Activated CD4-positive, alpha-beta T cell treated with anti-CD3 and anti-CD28 coated beads for 4 hours (primary cell): ENCODE results near the gene RFXANK.
"Not testable (repeated sequence)": the region's sequence is repeated elsewhere in the genome, so short reads cannot be mapped to it uniquely, and the experiment has no call there.

Experiments used
- DNase-seq, 2 donors: peaks; one replicate each; pipeline ENCODE4 v3.0.0-alpha.2; 2020

The RFXANK gene

DNA sequence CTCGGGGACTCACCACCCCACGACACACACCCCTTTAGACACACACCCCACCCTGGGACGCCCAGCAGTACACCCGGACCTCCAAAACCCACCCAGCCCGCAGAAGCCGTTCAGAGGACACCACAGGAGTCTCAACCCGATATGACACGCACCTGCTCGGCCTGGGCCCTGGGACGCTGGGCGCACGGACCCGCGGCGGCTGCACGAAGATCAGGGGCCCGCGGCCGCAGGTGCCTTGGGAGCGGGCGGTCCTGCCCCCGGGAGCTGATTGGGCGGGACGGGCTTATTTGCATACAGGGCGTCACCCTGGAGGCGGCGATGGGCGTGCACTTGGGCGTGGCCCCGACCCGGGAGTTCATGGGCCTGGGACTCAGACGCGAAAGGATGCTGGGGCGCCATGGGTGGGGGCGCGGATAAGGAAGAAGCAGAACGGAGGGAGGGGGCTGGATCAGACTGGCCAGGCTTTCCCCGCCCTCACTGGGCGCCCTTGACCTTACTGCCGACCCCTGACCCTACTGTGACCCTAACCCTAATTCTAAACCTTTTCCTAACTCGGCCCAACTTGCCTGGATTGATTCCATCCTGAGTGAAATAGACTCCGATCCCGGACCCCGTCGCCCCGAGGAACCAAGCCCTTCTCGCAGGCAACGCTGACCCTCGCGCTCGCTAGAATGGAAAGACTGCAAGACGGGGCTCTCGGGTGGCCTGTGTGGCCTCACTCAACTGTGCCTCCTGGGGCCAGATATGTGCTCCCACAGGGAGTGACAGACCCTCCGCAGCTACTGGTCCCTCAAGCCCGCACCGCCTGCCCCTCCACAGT, 21.8 kb upstream of the RFXANK start, which contains the start of gene MEF2B:
Gene MEF2B, minus strand, starts transcription at position 211 of the 820 bp plus-strand sequence. CDS start 19,528 bp downstream, outside the sequence.
- DNase-seq: peak; percentile 69 to 70

DNA sequence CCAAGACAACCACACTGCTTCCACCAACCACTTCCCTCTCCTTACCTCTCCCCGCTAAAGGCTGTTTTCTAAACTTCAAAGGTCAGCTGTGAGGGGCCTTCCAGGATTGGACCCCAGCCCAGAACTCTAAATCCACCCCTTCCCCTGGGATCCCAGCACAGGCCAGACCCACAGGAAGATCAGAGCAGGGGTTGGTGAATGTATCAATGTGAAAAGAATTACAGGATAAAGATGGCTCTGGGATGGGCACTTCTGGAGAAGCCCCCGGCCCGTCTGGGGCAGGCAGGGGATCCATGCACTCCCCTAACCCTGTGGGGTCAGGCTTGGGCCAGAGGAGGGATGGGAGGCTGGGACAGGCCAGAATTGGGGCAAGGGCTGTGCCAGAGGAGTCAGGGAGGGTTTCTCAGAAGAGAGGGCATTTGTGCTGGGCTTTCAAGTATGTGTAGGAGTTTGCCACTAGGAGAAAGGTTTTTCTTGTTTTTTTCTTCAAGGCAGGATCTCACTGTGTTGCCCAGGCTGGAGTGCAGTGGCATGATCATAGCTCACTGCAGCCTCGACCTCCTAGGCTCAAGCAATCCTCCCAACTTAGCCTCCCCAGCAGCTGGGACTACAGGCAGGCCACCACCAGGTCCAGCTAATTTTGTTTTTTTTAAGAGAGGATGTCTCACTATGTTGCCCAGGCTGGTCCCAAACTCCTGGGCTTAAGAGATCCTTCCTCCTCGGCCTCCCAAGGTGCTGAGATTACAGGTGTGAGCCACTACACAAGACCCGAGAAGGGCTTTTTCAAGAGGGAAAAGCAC, 21.0 kb upstream of the RFXANK start:
- no peak for DNase-seq

DNA sequence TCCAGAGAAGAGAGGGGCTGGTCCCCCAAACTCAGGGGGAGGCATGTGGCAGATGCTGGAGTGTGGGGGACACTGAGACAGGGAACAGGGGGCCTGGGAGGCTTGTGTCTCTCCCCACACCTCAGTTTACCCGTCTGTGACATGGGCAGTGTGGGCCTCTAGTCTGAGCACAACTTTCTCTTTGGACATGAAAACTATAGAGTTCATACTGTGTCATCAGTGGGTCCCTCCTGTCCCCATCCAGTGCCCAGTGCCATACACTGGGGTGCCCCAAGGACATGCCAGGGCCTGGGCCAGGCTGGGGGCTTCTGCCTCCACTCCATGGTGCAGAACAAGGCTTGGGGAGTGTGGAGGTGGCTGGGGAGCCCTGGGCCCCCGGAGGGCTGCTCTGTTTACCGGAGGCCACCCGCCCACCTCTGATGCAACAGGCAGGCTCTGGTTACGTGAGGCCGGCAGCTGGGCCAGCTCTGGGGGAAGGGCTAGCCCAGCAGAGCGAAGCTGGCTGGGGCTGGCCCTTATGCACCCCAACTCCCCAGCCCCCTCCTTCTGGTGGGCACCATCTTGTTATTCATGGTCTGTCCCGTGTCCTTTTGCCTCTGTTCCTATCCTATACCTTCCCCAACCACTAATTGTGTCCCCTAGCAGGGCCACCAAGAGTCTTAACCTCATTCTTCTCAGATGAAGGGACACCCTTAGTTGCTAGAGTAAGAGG, 20.1 kb upstream of the RFXANK start:
- DNase-seq: no peak

DNA sequence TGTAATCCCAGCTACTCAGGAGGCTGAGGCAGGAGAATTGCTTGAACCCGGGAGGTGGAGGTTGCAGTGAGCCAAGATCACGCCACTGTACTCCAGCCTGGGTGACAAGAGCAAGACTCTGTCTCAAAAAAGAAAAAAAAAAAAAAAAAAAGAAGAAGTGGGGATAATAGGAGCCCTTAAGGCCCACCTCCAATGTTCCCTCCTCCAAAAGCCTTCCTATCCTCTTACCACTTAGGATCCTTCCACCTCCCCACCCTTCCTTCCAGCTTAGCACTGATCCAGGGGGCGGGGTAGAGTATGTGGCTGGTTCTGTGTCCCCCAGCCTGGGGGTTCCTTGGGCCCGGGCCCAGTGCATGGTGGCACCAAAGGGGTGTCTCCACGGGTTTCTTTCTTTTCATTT, 18.8 kb upstream of the RFXANK start:
- not testable (repeated sequence) for DNase-seq

DNA sequence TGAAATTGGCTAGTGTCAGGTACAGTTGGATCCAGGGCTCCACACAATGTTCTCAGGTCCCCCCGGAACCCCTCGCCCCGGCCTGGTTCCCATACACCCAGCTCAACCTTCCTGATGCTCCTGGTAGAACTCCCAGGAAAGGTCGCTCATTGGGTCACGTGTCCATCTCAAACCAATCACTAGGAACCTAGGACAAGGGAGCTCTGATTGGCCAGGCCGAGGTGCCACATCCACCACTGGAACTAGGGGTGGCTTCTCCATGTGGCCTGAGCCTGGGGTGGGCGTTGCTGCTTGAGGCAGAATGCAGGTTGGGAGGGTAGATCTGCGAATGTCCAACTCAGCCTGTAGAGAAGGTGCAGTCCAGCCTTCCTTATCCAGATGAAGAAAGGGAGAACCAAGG, 15.1 kb upstream of the RFXANK start:
- DNase-seq: no peak

DNA sequence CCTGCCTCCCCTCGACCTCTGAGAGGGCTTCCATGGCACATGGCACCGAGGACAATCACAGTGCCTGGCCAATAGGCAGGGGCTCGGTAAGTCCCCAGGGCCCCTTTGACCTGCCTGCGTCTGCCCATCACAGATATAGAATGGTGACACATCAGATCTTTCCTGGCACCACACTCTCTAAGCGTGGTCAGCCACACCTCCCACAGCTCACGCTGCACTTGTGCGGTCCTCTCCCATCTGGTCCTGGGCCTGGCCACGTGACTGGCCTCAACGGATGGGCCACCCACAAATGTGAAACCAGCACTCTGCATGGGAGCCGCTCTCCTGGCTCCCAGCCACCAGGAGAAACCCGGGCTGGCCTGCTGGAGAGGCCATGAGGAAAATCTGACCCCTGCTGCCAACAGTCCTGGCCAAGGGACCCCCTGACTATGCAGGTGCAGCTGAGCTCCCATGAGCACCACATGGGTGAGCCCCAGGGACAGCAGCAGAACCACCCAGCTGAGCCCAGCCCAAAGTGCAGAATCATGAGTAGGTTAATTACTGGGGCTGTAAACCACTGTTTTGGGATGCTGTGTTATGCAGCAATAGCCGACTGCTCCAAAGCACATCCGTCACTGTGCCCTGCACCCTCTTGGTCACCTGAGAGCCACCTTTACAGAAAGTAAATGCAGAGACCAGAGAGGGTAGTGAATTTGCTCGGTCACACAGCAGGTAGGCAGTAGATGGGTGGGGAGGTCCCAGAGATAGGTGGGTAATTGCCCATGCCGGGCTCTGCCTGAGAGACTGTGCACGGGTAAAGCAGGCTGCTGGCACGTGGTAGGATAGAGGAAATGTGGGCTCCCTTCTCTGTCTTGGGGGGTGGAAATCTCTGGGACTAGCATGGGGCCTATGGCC, 12.3 kb upstream of the RFXANK start:
- no peak for DNase-seq

DNA sequence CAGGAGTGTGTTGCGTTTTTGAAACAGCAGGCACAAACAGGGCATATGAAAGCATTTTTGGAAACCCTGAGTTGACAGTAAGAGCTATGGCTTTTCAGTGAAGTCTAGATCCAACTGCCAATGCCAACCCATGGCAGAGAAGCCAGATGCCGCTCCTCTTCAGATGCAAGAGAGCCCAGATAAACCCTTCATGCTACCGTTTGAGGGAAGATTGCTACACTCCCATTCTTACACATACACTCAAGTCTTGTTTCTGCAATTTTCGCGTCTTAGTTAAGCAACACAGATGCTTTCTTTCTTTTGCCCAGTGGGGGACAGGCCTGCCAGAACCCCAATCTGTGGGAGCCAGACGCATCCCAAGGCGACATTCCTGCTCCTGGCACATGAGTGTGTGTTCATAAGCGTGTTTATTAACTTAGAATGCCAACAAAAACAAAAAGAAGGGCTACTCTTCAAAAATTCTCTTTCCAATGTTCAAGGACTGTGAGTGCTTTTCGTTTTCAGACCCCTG, 10.5 kb upstream of the RFXANK start:
- DNase-seq: no peak

DNA sequence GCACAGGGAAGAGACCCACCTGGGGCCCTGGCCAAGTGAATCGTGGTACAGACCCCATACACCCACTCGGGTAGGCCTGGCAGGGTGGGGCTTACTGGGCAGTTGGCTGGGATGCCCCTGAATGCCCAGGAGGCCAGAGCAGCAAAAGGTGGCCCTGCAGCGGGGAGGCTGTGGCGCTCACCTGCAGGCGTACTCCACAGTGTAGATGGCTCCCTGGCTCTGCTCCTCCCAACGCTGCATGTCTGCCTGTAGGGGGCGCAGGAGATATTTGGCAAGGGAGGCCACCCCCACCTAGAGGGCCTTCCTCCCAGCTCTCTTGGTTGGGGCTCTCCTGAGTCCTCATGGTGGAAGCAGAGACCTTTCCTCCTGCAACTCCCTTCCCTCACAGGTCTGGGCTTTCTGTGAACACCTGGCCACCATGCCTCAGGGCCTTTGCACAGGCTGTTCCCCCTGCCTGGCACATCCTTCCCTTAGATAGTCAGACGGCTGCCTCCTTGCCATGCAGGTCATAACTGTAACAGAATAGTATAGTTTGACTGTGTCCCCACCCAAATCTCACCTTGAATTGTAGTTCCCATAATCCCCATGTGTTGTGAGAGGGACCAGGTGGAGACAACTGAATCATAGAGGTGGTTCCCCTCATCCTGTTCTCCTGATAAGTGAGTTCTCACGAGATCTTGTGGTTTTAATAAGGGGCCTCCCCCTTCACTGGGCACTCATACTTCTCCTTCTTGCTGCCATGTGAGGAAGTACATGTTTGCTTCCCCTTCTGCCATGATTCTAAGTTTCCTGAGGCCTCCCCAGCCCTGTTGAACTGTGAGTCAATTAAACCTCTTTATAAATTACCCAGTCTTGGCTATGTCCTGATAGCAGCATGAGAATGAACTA, 6.0 kb upstream of the RFXANK start:
- DNase-seq: peak; percentile 64 to 68

DNA sequence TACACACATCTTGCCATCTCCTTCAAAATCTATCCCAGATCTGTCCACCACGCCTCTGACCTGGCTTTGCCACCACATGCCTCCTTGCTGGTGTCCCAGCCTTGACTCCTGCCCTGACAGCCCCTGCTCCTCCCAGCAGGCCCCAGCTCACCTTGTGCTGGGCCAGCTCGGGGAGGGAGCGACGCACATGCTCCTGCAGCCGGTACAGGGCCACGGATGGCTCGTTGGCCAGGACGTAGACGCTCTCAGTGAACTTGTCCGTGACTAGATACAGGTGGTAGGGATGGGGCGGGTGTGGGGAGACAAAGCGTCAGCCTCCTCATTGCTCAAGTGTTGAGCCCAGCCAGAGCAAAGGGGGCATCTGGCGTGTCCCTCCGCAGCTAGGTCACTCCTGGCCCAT, 5.3 kb upstream of the RFXANK start:
- DNase-seq: no peak

DNA sequence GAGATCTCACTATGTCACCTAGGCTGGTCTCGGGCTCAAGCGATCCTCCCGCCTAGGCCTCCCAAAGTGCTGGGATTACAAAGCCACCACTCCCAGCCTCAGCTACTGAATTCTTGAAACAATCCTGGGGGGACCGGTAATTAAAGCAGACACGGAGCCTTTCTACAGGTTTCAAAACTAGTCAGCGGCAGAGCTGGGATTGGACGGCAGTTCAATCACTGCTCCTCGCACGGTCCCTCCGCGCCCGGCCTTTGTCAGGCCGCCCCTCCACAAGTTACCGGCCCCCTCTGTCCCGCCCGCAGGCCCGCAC, 335 bp upstream of the RFXANK start:
- no peak for DNase-seq

DNA sequence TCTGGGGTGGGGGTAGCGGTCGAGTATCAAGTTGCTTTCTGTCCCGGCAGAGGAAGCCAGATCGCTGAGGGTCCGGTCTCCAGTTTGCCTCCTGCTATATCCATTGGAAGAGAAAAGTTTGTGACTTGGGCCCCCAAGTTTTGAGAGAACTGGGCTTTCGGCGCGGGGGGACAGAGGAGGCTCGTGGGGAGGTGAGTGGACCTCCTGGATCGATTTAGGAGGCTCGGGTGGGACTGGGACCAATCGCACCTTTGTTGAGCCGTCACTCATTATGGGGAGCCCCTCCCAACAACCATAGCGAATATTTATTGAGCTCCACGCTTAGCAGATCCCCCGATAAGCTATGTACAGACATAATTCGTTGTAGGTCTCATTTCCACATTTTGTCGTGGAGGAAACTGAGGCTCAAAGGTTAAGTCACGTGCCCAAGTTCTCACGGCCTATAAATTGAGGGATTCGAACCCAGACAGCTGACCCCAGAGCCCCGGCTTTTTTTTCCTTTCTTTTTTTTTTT, 909 bp downstream of the RFXANK start:
- peak in 1 of 2 donors; percentile 15 for DNase-seq

DNA sequence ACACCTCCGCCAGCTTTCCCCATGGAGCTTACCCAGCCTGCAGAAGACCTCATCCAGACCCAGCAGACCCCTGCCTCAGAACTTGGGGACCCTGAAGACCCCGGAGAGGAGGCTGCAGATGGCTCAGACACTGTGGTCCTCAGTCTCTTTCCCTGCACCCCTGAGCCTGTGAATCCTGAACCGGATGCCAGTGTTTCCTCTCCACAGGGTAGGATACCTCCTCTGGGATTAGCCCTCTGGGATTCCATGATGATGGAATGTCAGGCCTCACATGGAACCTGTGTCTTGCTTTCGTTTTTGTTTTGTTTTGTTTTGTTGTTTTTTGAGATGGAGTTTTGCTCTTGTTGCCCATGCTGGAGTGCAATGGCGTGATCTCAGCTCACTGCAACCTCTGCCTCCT, 1.9 kb downstream of the RFXANK start:
- no peak for DNase-seq

DNA sequence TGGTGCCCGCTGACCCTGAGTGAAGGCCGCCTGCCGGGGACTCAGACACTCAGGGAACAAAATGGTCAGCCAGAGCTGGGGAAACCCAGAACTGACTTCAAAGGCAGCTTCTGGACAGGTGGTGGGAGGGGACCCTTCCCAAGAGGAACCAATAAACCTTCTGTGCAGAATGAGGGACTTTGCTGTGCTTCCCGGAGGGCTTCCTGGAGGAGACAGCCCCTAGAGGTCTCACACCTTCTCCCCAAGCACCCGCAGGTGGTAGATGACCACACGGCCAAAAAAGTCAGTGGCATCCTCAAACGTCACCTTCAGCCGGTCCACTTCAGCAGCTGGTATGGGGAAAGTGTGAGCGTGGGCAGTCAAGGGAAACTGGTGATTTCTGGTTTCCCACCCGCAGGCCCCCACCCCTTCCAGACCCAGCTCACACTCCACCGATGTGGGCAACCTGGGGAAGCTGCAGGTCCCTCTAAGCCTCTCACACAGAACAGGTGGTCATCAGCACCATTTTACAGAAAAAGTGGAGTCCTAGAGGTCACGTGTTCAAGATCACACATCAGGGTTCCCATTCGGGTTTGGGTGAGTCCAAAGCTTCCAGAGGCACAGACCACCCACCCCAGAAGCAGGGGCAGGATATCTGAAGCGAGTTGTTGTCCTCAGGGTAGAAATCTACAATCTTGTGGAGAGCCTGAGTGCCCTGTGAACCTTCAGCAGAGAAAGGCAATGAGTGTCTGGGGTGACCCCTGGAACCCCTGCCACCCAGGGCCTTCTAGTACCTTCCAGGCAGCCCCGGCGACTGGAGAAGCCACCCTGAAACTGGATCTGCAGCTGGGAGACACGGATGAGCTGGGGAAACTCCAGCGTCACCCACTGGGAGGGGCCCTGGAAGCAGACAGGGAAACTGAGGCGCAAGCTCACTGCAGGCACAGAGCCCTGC, 9.9 kb downstream of the RFXANK start:
- DNase-seq: no peak

DNA sequence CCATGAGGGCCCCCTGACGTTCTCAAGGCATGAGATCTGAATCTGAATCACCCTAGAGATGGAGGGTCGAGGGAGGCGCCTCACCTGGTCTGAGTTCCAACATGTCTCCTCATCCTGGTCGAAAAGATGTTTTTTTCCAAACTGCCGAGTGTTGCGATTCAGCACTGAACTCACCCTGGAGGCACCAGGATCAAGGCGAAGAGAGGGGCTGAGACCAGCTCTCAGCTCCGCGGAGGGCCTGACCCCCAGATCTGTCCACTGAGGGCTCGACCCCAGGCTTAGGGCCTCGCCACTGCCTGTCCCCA, 10.6 kb downstream of the RFXANK start:
- DNase-seq: no peak

DNA sequence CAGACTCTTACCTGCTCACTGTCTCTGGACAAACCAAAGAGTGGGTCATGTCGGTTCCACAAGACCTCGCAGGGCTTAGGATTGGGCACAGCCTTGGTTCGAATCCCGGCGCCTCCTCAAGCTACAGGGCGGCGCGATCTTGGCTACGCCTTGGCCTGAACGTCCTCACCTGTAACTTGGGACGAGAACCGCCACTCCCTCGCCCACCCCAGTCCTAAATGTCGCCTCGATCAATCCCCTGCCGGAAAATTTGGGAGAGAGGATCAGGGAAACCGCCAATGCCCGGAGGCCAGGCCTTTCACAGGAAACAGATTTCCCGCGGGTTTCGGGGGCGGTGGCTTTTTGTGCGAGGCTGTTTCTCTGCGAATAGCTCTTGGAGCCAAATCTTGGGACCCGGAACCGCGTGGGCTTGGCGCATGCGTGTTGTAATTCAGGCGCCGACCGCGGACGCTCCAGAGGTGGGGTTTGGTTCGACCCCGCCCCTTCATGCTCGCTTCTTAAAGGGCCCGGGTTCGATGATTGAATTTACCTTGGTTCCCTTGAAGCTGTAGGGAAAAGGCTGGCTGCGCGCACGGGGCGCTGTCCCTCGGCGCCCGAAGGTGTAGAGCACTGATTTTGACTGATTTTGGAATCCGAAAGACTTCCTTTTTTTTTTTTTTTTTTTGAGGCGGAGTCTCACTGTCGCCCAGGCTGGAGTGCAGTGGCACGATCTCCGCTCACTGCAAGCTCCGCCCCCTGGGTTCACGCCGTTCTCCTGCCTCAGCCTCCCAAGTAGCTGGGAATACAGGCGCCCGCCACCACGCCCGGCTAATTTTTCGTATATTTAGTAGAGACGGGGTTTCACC, 11.2 kb downstream of the RFXANK start, which contains the start of gene NR2C2AP:
Gene NR2C2AP, minus strand, starts transcription at position 403 of the 845 bp plus-strand sequence. Its CDS starts 354 bp downstream, at position 49.
- peak; percentile 93 for DNase-seq

DNA sequence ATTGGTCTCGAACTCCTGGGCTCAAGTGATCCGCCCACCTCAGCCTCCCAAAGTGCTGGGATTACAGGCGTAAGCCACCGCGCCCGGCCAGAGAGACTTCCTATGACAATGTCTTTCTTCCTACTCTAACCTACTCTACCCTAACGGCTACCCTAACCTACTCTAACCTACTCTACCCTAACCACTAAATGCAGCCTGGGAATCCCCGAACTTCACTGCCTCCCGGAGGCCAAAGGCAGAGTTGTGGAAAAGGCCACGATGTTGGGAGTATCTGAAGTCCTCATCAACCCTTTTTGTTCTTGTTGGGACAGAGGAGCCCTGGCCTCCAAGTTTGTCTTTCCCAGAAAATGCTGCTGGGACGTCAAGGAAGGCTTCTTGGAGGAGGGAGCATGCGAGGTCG, 12.1 kb downstream of the RFXANK start:
- DNase-seq: no peak

DNA sequence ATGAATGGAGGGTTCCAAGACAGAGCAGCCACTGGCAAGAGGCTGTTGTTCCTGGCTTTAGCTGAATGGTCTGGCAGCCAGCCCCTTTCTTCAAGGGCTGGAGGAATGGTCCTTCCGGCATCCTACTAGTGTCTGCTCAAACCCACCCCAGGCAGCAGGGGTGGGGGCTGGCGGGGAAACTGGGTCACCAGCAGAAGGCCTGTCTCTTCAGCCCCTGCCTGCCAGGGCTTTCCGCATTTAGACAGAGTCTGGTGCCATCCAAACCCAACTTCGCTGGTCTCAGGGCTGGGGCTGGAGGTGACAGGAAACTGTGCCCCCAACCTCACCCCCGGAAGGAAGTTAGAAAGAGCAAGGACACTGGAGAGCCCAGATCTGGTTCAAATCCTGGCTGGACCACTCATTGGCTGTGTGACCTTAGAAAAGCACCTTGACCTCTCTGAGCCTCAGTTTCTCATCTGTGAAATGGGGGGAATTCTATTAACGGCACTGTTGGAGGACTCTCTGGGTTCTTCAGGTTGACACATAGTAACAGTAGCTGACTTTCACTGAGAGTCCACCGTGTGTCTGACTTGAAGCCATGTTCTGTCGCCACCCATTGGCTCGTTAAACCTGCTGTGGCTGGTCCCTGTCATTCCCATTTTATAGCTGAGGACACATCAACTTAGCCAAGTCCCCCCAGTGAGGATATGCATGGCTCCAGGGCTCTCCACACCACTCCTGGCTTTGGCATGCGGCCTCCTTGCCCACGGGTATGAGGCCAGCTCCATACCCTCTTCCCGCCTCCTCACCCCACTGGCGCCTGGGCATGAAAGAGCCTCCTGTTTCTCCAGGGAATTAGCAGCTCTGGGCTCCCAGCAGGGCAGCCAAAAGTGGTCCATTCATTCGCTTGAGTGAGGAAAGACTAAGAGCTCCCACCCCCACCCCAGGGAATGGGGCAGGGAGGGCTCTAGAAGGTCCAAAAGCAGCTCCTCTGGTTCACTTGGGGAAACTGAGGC, 13.7 kb downstream of the RFXANK start:
- no peak for DNase-seq

DNA sequence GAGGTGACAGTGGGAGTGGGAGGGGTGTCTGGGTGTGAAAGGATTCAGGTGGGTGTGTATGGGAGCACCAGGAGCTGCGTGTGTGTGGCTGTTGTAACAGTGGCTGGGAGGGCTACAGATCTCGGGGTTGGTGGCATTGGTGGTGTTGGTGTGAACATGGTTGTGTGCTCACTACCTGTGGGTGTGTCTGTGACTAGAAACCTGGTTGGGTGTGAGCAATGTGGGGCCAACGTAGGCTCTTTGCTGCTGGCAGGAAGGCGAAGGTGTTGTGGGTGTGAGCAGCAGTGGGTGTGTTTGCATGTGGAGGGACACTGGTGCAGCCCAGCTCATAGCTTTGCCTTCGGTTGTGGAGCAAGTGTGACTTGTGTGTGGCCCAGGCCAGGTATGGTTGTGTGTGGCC, 14.9 kb downstream of the RFXANK start:
- no peak for DNase-seq
